C4-2B (cell line): ENCODE data around the gene CD226.
"Not testable (repeated sequence)": the region's sequence is repeated elsewhere in the genome, so short reads cannot be mapped to it uniquely, and the experiment has no call there.

Experiments used
- H3K27ac ChIP-seq: fragments of 450-650 bp; 2 replicates; pipeline ENCODE4 v1.5.1; 2017
- CTCF ChIP-seq: fragments of 450-650 bp; conservative IDR thresholded peaks from 2 replicates; pipeline ENCODE4 v1.5.1; 2017; ENCODE audit warnings: mild to moderate bottlenecking
- ZFX ChIP-seq: fragments of 450-650 bp; IDR thresholded peaks from 2 replicates; pipeline ENCODE4 v1.6.1; 2017

The CD226 gene

GRCh38 chr18:69946608-69947155 is 991 bp downstream of the CD226 start:
- H3K27ac ChIP-seq: no peak overlapping the region
- no peak for TF ChIP-seq ZFX
- TF ChIP-seq CTCF: no peak

GRCh38 chr18:69945220-69946114 is 2.2 kb downstream of the CD226 start:
- no peak for TF ChIP-seq CTCF
- no peak for TF ChIP-seq ZFX
- no peak overlapping the region for H3K27ac ChIP-seq

- TF ChIP-seq ZFX (no peak), CTCF (no peak)
- H3K27ac ChIP-seq: no peak overlapping the region
Observed at GRCh38 chr18:69944436-69944835, 3.2 kb downstream of the CD226 start.

- TF ChIP-seq ZFX: no peak
- TF ChIP-seq CTCF: peak; percentile 8; the same call in 1 of the 2 replicates
Observed at GRCh38 chr18:69943021-69943420, 4.7 kb downstream of the CD226 start.

GRCh38 chr18:69941183-69941582 is 6.5 kb downstream of the CD226 start:
- H3K27ac ChIP-seq: no peak overlapping the region
- TF ChIP-seq CTCF (no peak), ZFX (no peak)

More at GRCh38 chr18:69943021-69943420, 4.7 kb downstream of the CD226 start:
- no peak overlapping the region for H3K27ac ChIP-seq

GRCh38 chr18:69939812-69940211 is 7.9 kb downstream of the CD226 start:
- H3K27ac ChIP-seq: not testable (repeated sequence)

GRCh38 chr18:69936191-69936558 is 11.5 kb downstream of the CD226 start:
- no peak overlapping the region for H3K27ac ChIP-seq
- no peak for TF ChIP-seq CTCF
